ENCODE results near the gene MACO1. TPM values are rescaled to one million over a fixed set of nuclear protein-coding genes. Genes with fewer than 3 reads are reported as not detected.
A peak's percentile ranks its signal among the peaks of the same experiment; 100 is the strongest.

Gene MACO1
- total and polyA plus RNA-seq, 2 of the 8 experiments (the other 6 are each of a cell fraction or from before 2014, with no cell fraction given) = 3.5 to 15.1 TPM

GRCh38 chr1:25505656-25506385 is 75.1 kb downstream of the MACO1 start:
- peak overlapping the region; percentile 80 for H2BK20ac ChIP-seq (ENCODE audit: low read length)
- peak overlapping the region; percentile 73 for H4K5ac ChIP-seq (ENCODE audit: insufficient read length, low read depth, low read length)
- no peaks in the 10 kb centered on the region for H4K20me1 ChIP-seq (replicated peaks in 1 of 2; ENCODE audit: control insufficient read depth in 1 of 2, insufficient read depth in 2 of 2, low read length in 2 of 2)
- H3K14ac ChIP-seq (ENCODE audit: insufficient read length) = no peak overlapping the region
- peak overlapping the region; percentile 49 for H3K56ac ChIP-seq (replicated peaks; ENCODE audit: insufficient read length, low read depth, low read length)
- no peak overlapping the region for H3K23ac ChIP-seq (ENCODE audit: insufficient read length)
- ChIA-PET POLR2A (ENCODE audit: partially characterized antibody) (interaction anchor here (0.7 to 3.0 kb wide), 16 partner anchors 10 to 274 kb away, joined by 3 to 16 read pairs (median 4); partner anchors contain the start of genes MACO1 and SYF2), CTCF (ENCODE audit: partially characterized antibody) (interaction anchor here (1.5 to 9.2 kb wide), 6 partner anchors 14 to 305 kb away, joined by 3 to 240 read pairs (median 8); no protein-coding TSS in a partner anchor)
- peak overlapping the region; percentile 43 to 63 for H3K4me2 ChIP-seq (ENCODE audit: insufficient read depth in 1 of 2, low read depth in 2 of 2, low read length in 2 of 2)
- peak overlapping the region; percentile 74 for H2BK120ac ChIP-seq (replicated peaks; ENCODE audit: low read depth, low read length)
- H2BK15ac ChIP-seq (ENCODE audit: low read length) = peak overlapping the region; percentile 95
- no peaks in the 10 kb centered on the region for H3K79me1 ChIP-seq (ENCODE audit: low read depth, low read length)
- H2BK12ac ChIP-seq (ENCODE audit: low read depth, low read length) = peak overlapping the region; percentile 77
- TF ChIP-seq MAX (IDR thresholded peaks at IDR 0.05) = peak; percentile 29; the same call in 1 of the 2 replicates
- no peak for TF ChIP-seq NANOG (IDR thresholded peaks at IDR 0.05; ENCODE audit: insufficient read depth, low read depth, low read length, poor library complexity, severe bottlenecking)
- H3K27ac ChIP-seq (ENCODE audit: low read depth, low read length) = no peak overlapping the region
- no peak overlapping the region for H4K8ac ChIP-seq (ENCODE audit: extremely low read depth, insufficient read depth, low read length)
- H3K79me2 ChIP-seq (ENCODE audit: control insufficient read depth in 1 of 2, insufficient read depth in 2 of 2, low read length in 2 of 2) = no peaks in the 10 kb centered on the region
- peak overlapping the region; percentile 64 for H3K4ac ChIP-seq (replicated peaks; ENCODE audit: insufficient read length, low read depth, low read length)
- peaks cover 8 to 17% (median 11%) of the 10 kb centered on the region in 4 experiments for H3K4me1 ChIP-seq (replicated peaks in 1 of 4; ENCODE audit: control insufficient read depth in 3 of 4, insufficient read depth in 4 of 4, low read length in 3 of 4)
- no peaks in the 10 kb centered on the region for H3K27me3 ChIP-seq (replicated peaks in 1 of 4; ENCODE audit: control insufficient read depth in 3 of 4, extremely low read depth in 1 of 4, insufficient read depth in 3 of 4, low read length in 3 of 4)
- DNase-seq (ENCODE audit: low read depth in 1 of 2, low spot score in 2 of 2) (no peak), FAIRE-seq (no peak)
- H3K9ac ChIP-seq (replicated peaks in 1 of 4; ENCODE audit: extremely low read depth in 1 of 4, low read depth in 3 of 4, low read length in 3 of 4) = 0 out of 7 replicates have a peak overlapping the region, but pooled peaks of 1 of the 4 experiments have one; percentile 1
- H2BK5ac ChIP-seq (ENCODE audit: low read depth, low read length) = peak overlapping the region; percentile 50
- H2AK5ac ChIP-seq (ENCODE audit: low read depth, low read length) = peak overlapping the region; percentile 75
- H3K23me2 ChIP-seq (ENCODE audit: low read depth, low read length) = no peaks in the 10 kb centered on the region
- peak overlapping the region in 1 of 4 experiments; percentile 16; a peak in 1 of 8 replicates for H3K4me3 ChIP-seq (ENCODE audit: extremely low read depth in 1 of 4, insufficient read depth in 2 of 4, low read depth in 3 of 4, low read length in 4 of 4)
- H4K91ac ChIP-seq (replicated peaks; ENCODE audit: insufficient read length, low read length) = peak overlapping the region; percentile 95
- H2AFZ ChIP-seq (ENCODE audit: low read length) = no peak overlapping the region
- H3K9me3 ChIP-seq (ENCODE audit: insufficient read depth in 2 of 2, low read depth in 1 of 2, low read length in 1 of 2) = no peaks in the 10 kb centered on the region
- no peaks in the 10 kb centered on the region for H3K36me3 ChIP-seq (ENCODE audit: control insufficient read depth in 2 of 4, insufficient read depth in 4 of 4, low read length in 3 of 4)
- 76% methylated on average over 14 of the region's 14 CpGs; no CpG with 5 or more reads in 1 of the 2 experiments for WGBS, 2 experiments (ENCODE audit: extremely low coverage in 1 of 2, insufficient coverage in 1 of 2, insufficient read length in 1 of 2, insufficient replicate concordance in 2 of 2, low coverage in 1 of 2, low lambda C conversion rate in 2 of 2, missing lambda C conversion rate in 1 of 2)
- H3K18ac ChIP-seq (ENCODE audit: extremely low read depth, low read length) = peak overlapping the region; percentile 55
